CD14-positive monocyte (primary cell): Measurements from ENCODE around the gene PRR23E. TPM values are rescaled to one million over a fixed set of nuclear protein-coding genes. Genes with fewer than 3 reads are reported as not detected.
A peak's percentile ranks its signal among the peaks of the same experiment; 100 is the strongest.

ENCODE experiments used
- DNase-seq, 3 donors: peaks; one replicate each; pipeline ENCODE4 v3.0.0-alpha.2; 2011 to 2022
- H2AFZ ChIP-seq: 2 replicates; pipeline ENCODE4 v1.6.0; 2012; ENCODE audit warnings: mild to moderate bottlenecking, low read depth, low read length, inconsistent platforms; ENCODE audit not compliant: insufficient read depth, poor library complexity, severe bottlenecking
- H3K27ac ChIP-seq, 2 donors: 1 replicate in 1 of 2; 2 replicates in 1 of 2; pipeline ENCODE4 v1.5.1; 2012 to 2013; ENCODE audit warnings: low read length in 2 of 2, control low read depth in 1 of 2, inconsistent platforms in 1 of 2, low read depth in 1 of 2, mild to moderate bottlenecking in 1 of 2
- H3K27me3 ChIP-seq, 2 donors: one replicate each; pipeline versions ENCODE4 v1.6.0 to v1.6.1; 2011 to 2013; ENCODE audit warnings: low read length in 2 of 2; ENCODE audit not compliant: control insufficient read depth in 2 of 2, insufficient read depth in 2 of 2
- H3K36me3 ChIP-seq, 2 donors: replicated peaks in 1 of 2; 1 replicate in 1 of 2; 2 replicates in 1 of 2; pipeline versions ENCODE4 v1.5.1 to v1.6.1; 2012 to 2013; ENCODE audit warnings: low read length in 2 of 2, control low read depth in 1 of 2, inconsistent platforms in 1 of 2, mild to moderate bottlenecking in 1 of 2; ENCODE audit not compliant: insufficient read depth in 2 of 2, control insufficient read depth in 1 of 2
- H3K4me1 ChIP-seq, 2 donors: 1 replicate in 1 of 2; 2 replicates in 1 of 2; pipeline versions ENCODE4 v1.5.1 to v1.6.1; 2012 to 2013; ENCODE audit warnings: low read length in 2 of 2, control low read depth in 1 of 2, inconsistent platforms in 1 of 2, mild to moderate bottlenecking in 1 of 2, moderate library complexity in 1 of 2; ENCODE audit not compliant: insufficient read depth in 2 of 2, control insufficient read depth in 1 of 2
- H3K4me2 ChIP-seq: replicated peaks from 2 replicates; pipeline ENCODE3; 2012; ENCODE audit warnings: low read length, moderate library complexity, mild to moderate bottlenecking; ENCODE audit not compliant: poor library complexity, severe bottlenecking; ENCODE audit errors: extremely low read depth
- H3K4me3 ChIP-seq, 3 experiments: fragments of 200-600 bp in 1 of 3; sonication (generic) in 1 of 3; replicated peaks in 1 of 3; 1 replicate in 2 of 3; 2 replicates in 1 of 3; pipeline ENCODE4 v1.5.1; 2011 to 2013; ENCODE audit warnings: low read length in 3 of 3, mild to moderate bottlenecking in 3 of 3, control low read depth in 2 of 3, low read depth in 2 of 3, inconsistent platforms in 1 of 3, moderate library complexity in 1 of 3
- H3K79me2 ChIP-seq: 2 replicates; pipeline ENCODE4 v1.6.0; 2012; ENCODE audit warnings: mild to moderate bottlenecking, control low read depth, inconsistent platforms, low read length, moderate library complexity; ENCODE audit not compliant: insufficient read depth
- H3K9ac ChIP-seq: 2 replicates; pipeline ENCODE4 v1.6.0; 2017; ENCODE audit warnings: low read length, mild to moderate bottlenecking; ENCODE audit not compliant: insufficient read depth, poor library complexity, severe bottlenecking
- H3K9me3 ChIP-seq, 2 donors: replicated peaks in 1 of 2; 1 replicate in 1 of 2; 2 replicates in 1 of 2; pipeline versions ENCODE4 v1.5.1 to v1.6.1; 2012 to 2013; ENCODE audit warnings: low read length in 2 of 2, control low read depth in 1 of 2; ENCODE audit not compliant: control insufficient read depth in 1 of 2, insufficient read depth in 1 of 2
- H4K20me1 ChIP-seq: 2 replicates; pipeline ENCODE4 v1.6.0; 2012; ENCODE audit warnings: mild to moderate bottlenecking, low read length, control low read depth, moderate library complexity; ENCODE audit not compliant: insufficient read depth
- H3K27ac Mint-ChIP-seq, 7 donors: one replicate each; pipeline ENCODE4 v1.8.0; 2020; ENCODE audit warnings: mild to moderate bottlenecking in 7 of 7, mixed read lengths in 7 of 7, moderate library complexity in 6 of 7, inconsistent platforms in 2 of 7
- H3K27me3 Mint-ChIP-seq, 3 donors: one replicate each; pipeline ENCODE4 v1.8.0; 2021 to 2022; ENCODE audit warnings: low read depth in 3 of 3, mild to moderate bottlenecking in 3 of 3, mixed read lengths in 3 of 3, moderate library complexity in 3 of 3, inconsistent platforms in 1 of 3
- H3K36me3 Mint-ChIP-seq, 2 donors: one replicate each; pipeline ENCODE4 v1.8.0; 2020; ENCODE audit warnings: mixed read lengths in 2 of 2, inconsistent platforms in 1 of 2, mild to moderate bottlenecking in 1 of 2
- H3K4me1 Mint-ChIP-seq: one replicate; pipeline ENCODE4 v1.8.0; 2020; ENCODE audit warnings: mild to moderate bottlenecking, mixed read lengths
- H3K4me3 Mint-ChIP-seq, 2 donors: one replicate each; pipeline ENCODE4 v1.8.0; 2020; ENCODE audit warnings: mild to moderate bottlenecking in 2 of 2, mixed read lengths in 2 of 2, moderate library complexity in 1 of 2
- H3K9me3 Mint-ChIP-seq, 7 donors: one replicate each; pipeline ENCODE4 v1.8.0; 2020 to 2022; ENCODE audit warnings: mixed read lengths in 7 of 7, mild to moderate bottlenecking in 6 of 7, moderate library complexity in 6 of 7, inconsistent platforms in 2 of 7
- CTCF ChIP-seq: fragments of 200-600 bp; IDR thresholded peaks from one replicate; pipeline ENCODE4 v1.8.0; 2022; ENCODE audit warnings: antibody characterized with exemption, mild to moderate bottlenecking
- WGBS: methylation state at CpG from one replicate; pipeline ENCODE4 v1.1.5; 2013; ENCODE audit warnings: missing lambda C conversion rate; ENCODE audit not compliant: insufficient coverage; 5-methylcytosine and 5-hydroxymethylcytosine counted together
- intact Hi-C, 2 donors: fragments of 100-400 bp; cut with micrococcal nuclease; formaldehyde crosslinking; loops; one replicate each; pipeline versions ENCODE4 v1.15.0 to v1.15.1; 2023
- polyA plus RNA-seq, 3 donors: library from polyadenylated mRNA; depleted of rRNA in 1 of 3; unstranded in 2 of 3; stranded (reverse) in 1 of 3; fragments of 300-500 nt in 2 of 3; fragments of >200 nt in 1 of 3; fragmentation: Illumina TruSeq in 2 of 3; gene quantifications; 1 replicate in 2 of 3; 2 replicates in 1 of 3; pipeline ENCODE4 v1.2.3, GENCODE V29; 2012 to 2021

The PRR23E gene
- polyA plus RNA-seq, 3 donors, result not detected

GRCh38 chr3:127161973-127162579, 30.9 kb upstream of the PRR23E start:
- WGBS, result 96% methylated on average over 2 of the region's 2 CpGs
- peaks cover 10 to 13% (median 13%) of the 10 kb centered on the region in 3 donors for H3K27me3 Mint-ChIP-seq

GRCh38 chr3:127162947-127163645, 29.8 kb upstream of the PRR23E start:
- no peaks in the 10 kb centered on the region for H3K4me1 Mint-ChIP-seq
- peaks cover 0 to 2% (median 0%) of the 10 kb centered on the region in 7 donors for H3K9me3 Mint-ChIP-seq
- H2AFZ ChIP-seq, result no peak overlapping the region
- TF ChIP-seq CTCF, result no peak
- peaks cover 10 to 12% (median 11%) of the 10 kb centered on the region in 3 donors for H3K27me3 Mint-ChIP-seq
- no peaks in the 10 kb centered on the region for H3K9me3 ChIP-seq
- no peak overlapping the region for H3K4me3 ChIP-seq
- intact Hi-C loops, result no loop called here
- 50% methylated on average over 9 of the region's 15 CpGs for WGBS
- H4K20me1 ChIP-seq, result no peaks in the 10 kb centered on the region
- H3K36me3 Mint-ChIP-seq, result no peaks in the 10 kb centered on the region
- no peaks in the 10 kb centered on the region for H3K36me3 ChIP-seq
- H3K27me3 ChIP-seq, result peaks cover 0 to 4% of the 10 kb centered on the region in 2 donors
- H3K4me1 ChIP-seq, result no peaks in the 10 kb centered on the region
- H3K79me2 ChIP-seq, result no peaks in the 10 kb centered on the region
- H3K27ac ChIP-seq, result no peak overlapping the region
- no peak overlapping the region for H3K4me3 Mint-ChIP-seq
- H3K9ac ChIP-seq, result no peak overlapping the region
- no peak overlapping the region for H3K4me2 ChIP-seq
- DNase-seq, result no peak
- H3K27ac Mint-ChIP-seq, result peak overlapping the region in 1 of 7 donors; percentile 33

More at GRCh38 chr3:127161973-127162579, 30.9 kb upstream of the PRR23E start:
- no peaks in the 10 kb centered on the region for H3K4me1 ChIP-seq
- no peak overlapping the region for H2AFZ ChIP-seq
- H4K20me1 ChIP-seq, result no peaks in the 10 kb centered on the region
- no peaks in the 10 kb centered on the region for H3K4me1 Mint-ChIP-seq
- peaks cover 0 to 4% of the 10 kb centered on the region in 2 donors for H3K27me3 ChIP-seq
- no peak overlapping the region for H3K4me3 ChIP-seq
- no peak overlapping the region for H3K27ac Mint-ChIP-seq
- no peaks in the 10 kb centered on the region for H3K9me3 ChIP-seq
- no peak overlapping the region for H3K27ac ChIP-seq
- TF ChIP-seq CTCF, result no peak
- intact Hi-C loops, result no loop called here
- peaks cover 0 to 2% (median 0%) of the 10 kb centered on the region in 7 donors for H3K9me3 Mint-ChIP-seq
- no peaks in the 10 kb centered on the region for H3K36me3 Mint-ChIP-seq
- no peak for DNase-seq
- H3K4me2 ChIP-seq, result no peak overlapping the region
- no peak overlapping the region for H3K9ac ChIP-seq
- no peaks in the 10 kb centered on the region for H3K79me2 ChIP-seq
- no peak overlapping the region for H3K4me3 Mint-ChIP-seq
- no peaks in the 10 kb centered on the region for H3K36me3 ChIP-seq
